Sigmoid colon (tissue), 7 donors: ENCODE data around the gene NOTCH1. TPM values are rescaled to one million over a fixed set of nuclear protein-coding genes. Genes with fewer than 3 reads are reported as not detected.

Experiments
- DNase-seq: peaks from one replicate; pipeline ENCODE4 v3.0.0-alpha.2; 2019
- H3K27ac ChIP-seq, 4 donors: fragments of 200-600 bp; sonication (generic); one replicate each; pipeline ENCODE4 v1.5.1; 2016 to 2019; ENCODE audit warnings: mild to moderate bottlenecking in 1 of 4
- H3K27me3 ChIP-seq, 3 donors: fragments of 200-600 bp; sonication (generic); one replicate each; pipeline ENCODE4 v1.5.1; 2019; ENCODE audit warnings: mild to moderate bottlenecking in 1 of 3
- H3K36me3 ChIP-seq, 4 donors: fragments of 200-600 bp; sonication (generic); one replicate each; pipeline ENCODE4 v1.5.1; 2016 to 2019
- H3K4me1 ChIP-seq, 4 donors: fragments of 200-600 bp; sonication (generic); one replicate each; pipeline ENCODE4 v1.5.1; 2017 to 2019
- H3K4me3 ChIP-seq, 4 donors: fragments of 200-600 bp; sonication (generic); one replicate each; pipeline ENCODE4 v1.5.1; 2017 to 2019; ENCODE audit warnings: mild to moderate bottlenecking in 2 of 4, moderate library complexity in 1 of 4
- H3K9me3 ChIP-seq, 4 donors: fragments of 200-600 bp in 3 of 4; sonication (generic) in 3 of 4; one replicate each; pipeline versions ENCODE4 v1.5.1 to v1.6.1; 2013 to 2019
- CTCF ChIP-seq, 4 experiments: fragments of 450-650 bp in 3 of 4; fragments of 200-600 bp in 1 of 4; IDR thresholded peaks; one replicate each; pipeline ENCODE4 v1.5.1; 2016 to 2019; ENCODE audit warnings: antibody characterized with exemption in 4 of 4, mild to moderate bottlenecking in 3 of 4, moderate library complexity in 2 of 4
- EP300 ChIP-seq, 4 donors: sonication (generic); formaldehyde crosslinking; IDR thresholded peaks; one replicate each; pipeline ENCODE4 v1.6.1; 2017; ENCODE audit warnings: antibody characterized with exemption in 4 of 4
- POLR2A ChIP-seq, 2 donors: fragments of 450-650 bp; IDR thresholded peaks; one replicate each; pipeline ENCODE4 v1.6.1; 2016; ENCODE audit warnings: antibody characterized with exemption in 2 of 2, mild to moderate bottlenecking in 2 of 2, moderate library complexity in 2 of 2
- POLR2AphosphoS5 ChIP-seq, 4 donors: sonication (generic); formaldehyde crosslinking; IDR thresholded peaks; one replicate each; pipeline ENCODE4 v1.6.1; 2017; ENCODE audit warnings: antibody characterized with exemption in 4 of 4
- WGBS, 2 donors: extraction: QIAGEN DNeasy Blood & Tissue Kit; methylation state at CpG; one replicate each; pipeline ENCODE4 v1.1.7; 2013; 5-methylcytosine and 5-hydroxymethylcytosine counted together
- intact Hi-C: fragments of 100-400 bp; cut with DNase I; formaldehyde crosslinking; loops from one replicate; pipeline ENCODE4 v1.15.1; 2023
- polyA plus RNA-seq, 3 donors: library from polyadenylated mRNA; stranded (reverse); fragments of 200-250 nt; gene quantifications; one replicate each; pipeline ENCODE4 v1.2.3, GENCODE V29; 2013
- total RNA-seq, 4 donors: library from RNA; depleted of rRNA; stranded (reverse); fragments of >200 nt; gene quantifications; one replicate each; pipeline ENCODE4 v1.1.0, GENCODE V29; 2016
- donor health status: healthy with polysubstance abuse.
- donor health status: Bipolar disorder and iron deficiency.
- donor health status: healthy.

NOTCH1 gene
- total and polyA plus RNA-seq, 7 donors = 1.8 to 36.0 (median 30.7) TPM

DNA sequence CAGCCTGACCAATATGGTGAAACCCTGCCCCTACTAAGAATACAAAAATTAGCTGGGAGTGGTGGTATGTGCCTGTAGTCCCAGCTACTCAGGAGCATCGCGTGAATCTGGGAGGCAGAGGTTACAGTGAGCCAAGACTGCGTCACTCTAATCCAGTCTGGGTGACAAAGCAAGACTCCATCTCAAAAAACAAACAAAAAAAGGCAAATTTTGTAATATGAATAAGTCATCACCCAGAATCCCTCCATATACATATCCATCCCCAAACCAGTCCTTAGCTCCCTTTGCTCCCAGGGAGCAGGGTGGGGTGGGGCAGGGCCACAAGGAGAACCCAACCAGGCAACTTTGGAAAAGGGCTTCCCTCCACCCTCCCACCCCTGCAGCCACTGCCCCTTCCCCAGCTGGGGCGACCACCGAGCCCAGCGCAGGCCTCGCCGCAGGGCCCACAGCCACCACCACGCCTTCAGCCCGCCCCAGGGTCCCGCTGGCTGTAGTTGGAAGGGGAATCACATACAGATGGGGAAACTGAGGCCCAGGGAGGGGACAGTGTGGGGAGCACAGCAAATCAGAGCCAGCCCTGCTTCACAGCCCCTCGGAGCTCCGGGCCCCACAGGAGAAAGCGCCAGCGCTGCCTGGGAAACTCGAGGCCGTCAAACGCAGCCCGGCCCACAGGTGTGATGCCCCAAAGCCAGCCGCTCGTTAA lies 7.8 kb downstream of the NOTCH1 start:
- intact Hi-C loops = no loop called here
- Histone ChIP-seq H3K27me3 (no peaks in the 10 kb centered on the region), H3K27ac (peak overlapping the region; percentile 80 to 100 (median 96)), H3K4me1 (peaks cover 0 to 92% (median 90%) of the 10 kb centered on the region in 4 donors), H3K9me3 (no peaks in the 10 kb centered on the region), H3K36me3 (peaks cover 0 to 39% (median 10%) of the 10 kb centered on the region in 4 donors), H3K4me3 (no peak overlapping the region)
- no peak for DNase-seq
- TF ChIP-seq POLR2A (IDR thresholded peaks at IDR 0.05) (no peak), EP300 (IDR thresholded peaks at IDR 0.05) (no peak), CTCF (IDR thresholded peaks at IDR 0.05) (no peak), POLR2AphosphoS5 (IDR thresholded peaks at IDR 0.05) (no peak)
- WGBS, 2 donors = 61 to 68% methylated on average over 21 of the region's 21 CpGs

DNA sequence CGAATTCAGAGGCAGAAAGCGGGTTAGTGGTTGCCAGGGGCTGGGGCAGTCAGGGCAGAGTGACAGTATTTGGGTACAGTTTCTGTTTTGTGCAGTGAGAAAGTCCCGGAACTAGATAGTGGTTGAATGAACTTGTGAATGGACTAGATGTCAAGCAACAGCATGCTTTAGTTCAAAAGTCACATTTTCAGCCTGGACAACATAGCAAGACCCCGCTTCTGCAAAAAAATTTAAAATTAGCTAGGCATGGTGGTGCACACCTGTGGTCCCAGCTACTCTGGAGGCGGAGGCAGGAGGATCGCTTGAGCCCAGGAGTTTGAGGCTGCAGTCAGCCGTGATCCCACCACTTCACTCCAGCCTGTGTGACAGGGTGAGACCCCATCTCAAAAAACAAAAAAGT lies 8.4 kb downstream of the NOTCH1 start:
- Histone ChIP-seq H3K27ac (peak overlapping the region in 1 of 4 donors; percentile 96), H3K4me1 (peaks cover 0 to 92% (median 89%) of the 10 kb centered on the region in 4 donors), H3K27me3 (no peaks in the 10 kb centered on the region), H3K9me3 (no peaks in the 10 kb centered on the region), H3K4me3 (no peak overlapping the region), H3K36me3 (peaks cover 0 to 33% (median 10%) of the 10 kb centered on the region in 4 donors)
- intact Hi-C loops = no loop called here
- DNase-seq = no peak
- no peak for TF ChIP-seq POLR2AphosphoS5 (IDR thresholded peaks at IDR 0.05)
- no peak for TF ChIP-seq CTCF (IDR thresholded peaks at IDR 0.05)
- no peak for TF ChIP-seq POLR2A (IDR thresholded peaks at IDR 0.05)
- no peak for TF ChIP-seq EP300 (IDR thresholded peaks at IDR 0.05)
- 88 to 95% methylated on average over 7 of the region's 7 CpGs for WGBS, 2 donors

GRCh38 chr9:136536721-136537241 lies 9.1 kb downstream of the NOTCH1 start:
- Histone ChIP-seq H3K27ac (no peak overlapping the region), H3K27me3 (no peaks in the 10 kb centered on the region), H3K9me3 (no peaks in the 10 kb centered on the region), H3K4me1 (peaks cover 0 to 92% (median 89%) of the 10 kb centered on the region in 4 donors), H3K36me3 (peaks cover 0 to 26% (median 10%) of the 10 kb centered on the region in 4 donors), H3K4me3 (no peak overlapping the region)
- intact Hi-C loops = no loop called here
- 68 to 84% methylated on average over 16 of the region's 16 CpGs for WGBS, 2 donors
- DNase-seq = no peak
- no peak for TF ChIP-seq EP300 (IDR thresholded peaks at IDR 0.05)
- no peak for TF ChIP-seq CTCF (IDR thresholded peaks at IDR 0.05)
- no peak for TF ChIP-seq POLR2A (IDR thresholded peaks at IDR 0.05)
- no peak for TF ChIP-seq POLR2AphosphoS5 (IDR thresholded peaks at IDR 0.05)

DNA sequence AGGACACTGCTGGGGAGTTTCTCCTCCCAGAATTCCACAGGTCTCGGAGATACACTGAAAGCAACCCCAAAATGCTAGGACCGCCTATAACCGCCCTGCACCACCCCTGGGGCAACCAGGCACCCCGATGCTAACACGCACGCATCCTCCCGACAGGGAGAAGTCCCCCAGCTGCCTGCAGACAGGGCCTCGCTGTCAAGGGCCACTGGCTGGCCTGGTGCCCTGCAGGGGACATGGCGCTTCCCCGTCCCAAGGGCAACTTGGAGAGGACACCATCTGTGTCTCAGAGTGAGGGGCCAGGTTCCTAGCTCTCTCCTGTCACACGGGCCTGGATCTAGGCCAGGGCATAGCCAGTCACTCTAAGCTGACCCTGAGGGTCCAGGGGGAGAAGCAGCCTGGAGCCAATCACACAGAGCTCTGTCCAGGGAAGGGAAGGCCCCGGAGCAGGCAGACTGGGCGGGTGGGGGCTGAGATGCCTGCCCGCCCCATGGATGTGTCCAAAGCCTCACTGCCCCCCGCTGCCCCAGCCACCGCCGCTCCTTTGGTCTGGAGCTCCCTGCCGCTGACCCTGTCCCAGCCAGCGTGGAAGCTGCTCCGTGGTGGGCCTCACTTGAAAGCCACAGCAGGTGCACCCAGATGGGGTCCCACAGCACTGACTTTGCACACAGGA lies 9.7 kb downstream of the NOTCH1 start:
- Histone ChIP-seq H3K9me3 (no peaks in the 10 kb centered on the region), H3K4me3 (no peak overlapping the region), H3K4me1 (peaks cover 0 to 92% (median 89%) of the 10 kb centered on the region in 4 donors), H3K27ac (no peak overlapping the region), H3K27me3 (no peaks in the 10 kb centered on the region), H3K36me3 (peaks cover 0 to 23% (median 10%) of the 10 kb centered on the region in 4 donors)
- TF ChIP-seq POLR2AphosphoS5 (IDR thresholded peaks at IDR 0.05) (no peak), CTCF (IDR thresholded peaks at IDR 0.05) (no peak), POLR2A (IDR thresholded peaks at IDR 0.05) (no peak), EP300 (IDR thresholded peaks at IDR 0.05) (no peak)
- 83 to 91% methylated on average over 20 of the region's 20 CpGs for WGBS, 2 donors
- intact Hi-C loops = no loop called here
- no peak for DNase-seq
